RWPE2 (cell line): ENCODE measurements around the gene PLCL2.

ENCODE experiments used
- ATAC-seq: fragments of 200-7000 bp; cut with Tn5 transposase; 3 replicates; pipeline ENCODE4 v1.9.1; 2021; ENCODE audit warnings: low read depth
- DNase-seq: peaks from one replicate; pipeline ENCODE4 v3.0.0-alpha.2; 2020; ENCODE audit warnings: low spot score
- H3K27ac ChIP-seq: fragments of 450-650 bp; 2 replicates; pipeline ENCODE4 v1.5.1; 2017; ENCODE audit warnings: mild to moderate bottlenecking; ENCODE audit not compliant: poor library complexity, severe bottlenecking
- H3K27me3 ChIP-seq: fragments of 250-450 bp; sonication (Bioruptor Pico); 2 replicates; pipeline ENCODE4 v1.5.1; 2021; ENCODE audit warnings: mild to moderate bottlenecking, moderate library complexity; ENCODE audit not compliant: insufficient read depth, poor library complexity, severe bottlenecking
- H3K36me3 ChIP-seq: fragments of 250-450 bp; sonication (Bioruptor Pico); 2 replicates; pipeline ENCODE4 v1.5.1; 2020; ENCODE audit warnings: low read depth, mild to moderate bottlenecking, moderate library complexity
- H3K4me1 ChIP-seq: fragments of 250-450 bp; sonication (Bioruptor Pico); 2 replicates; pipeline ENCODE4 v1.5.1; 2021; ENCODE audit warnings: mild to moderate bottlenecking, moderate library complexity; ENCODE audit not compliant: insufficient read depth, poor library complexity, severe bottlenecking
- H3K4me3 ChIP-seq: fragments of 250-450 bp; sonication (Bioruptor Pico); 2 replicates; pipeline ENCODE4 v1.5.1; 2021; ENCODE audit warnings: mild to moderate bottlenecking, moderate library complexity; ENCODE audit not compliant: severe bottlenecking
- H3K9me3 ChIP-seq: fragments of 250-450 bp; sonication (Bioruptor Pico); 2 replicates; pipeline ENCODE4 v1.5.1; 2021; ENCODE audit warnings: mild to moderate bottlenecking, moderate library complexity; ENCODE audit not compliant: severe bottlenecking
- CTCF ChIP-seq: fragments of 450-650 bp; IDR thresholded peaks from one replicate; pipeline ENCODE4 v1.5.1; 2017; ENCODE audit warnings: mild to moderate bottlenecking, moderate library complexity; ENCODE audit not compliant: poor library complexity, severe bottlenecking

The PLCL2 gene

GRCh38 chr3:16917980-16918682, 33.4 kb downstream of the PLCL2 start:
- ATAC-seq, result no peak
- TF ChIP-seq CTCF, result no peak
- DNase-seq, result no peak
- H3K9me3 ChIP-seq, result no peaks in the 10 kb centered on the region
- H3K36me3 ChIP-seq, result no peaks in the 10 kb centered on the region
- H3K27ac ChIP-seq, result no peak overlapping the region
- H3K4me1 ChIP-seq, result no peaks in the 10 kb centered on the region
- no peak overlapping the region for H3K4me3 ChIP-seq
- H3K27me3 ChIP-seq, result peaks cover 8% of the 10 kb centered on the region

- ATAC-seq (no peak), DNase-seq (no peak)
- H3K9me3 ChIP-seq, result no peaks in the 10 kb centered on the region
- H3K4me3 ChIP-seq, result no peak overlapping the region
- no peaks in the 10 kb centered on the region for H3K4me1 ChIP-seq
- TF ChIP-seq CTCF, result no peak
- H3K36me3 ChIP-seq, result no peaks in the 10 kb centered on the region
- H3K27me3 ChIP-seq, result peaks cover 8% of the 10 kb centered on the region
- no peak overlapping the region for H3K27ac ChIP-seq
These were observed 33.9 kb downstream of the PLCL2 start for GRCh38 chr3:16918683-16919025.

DNA sequence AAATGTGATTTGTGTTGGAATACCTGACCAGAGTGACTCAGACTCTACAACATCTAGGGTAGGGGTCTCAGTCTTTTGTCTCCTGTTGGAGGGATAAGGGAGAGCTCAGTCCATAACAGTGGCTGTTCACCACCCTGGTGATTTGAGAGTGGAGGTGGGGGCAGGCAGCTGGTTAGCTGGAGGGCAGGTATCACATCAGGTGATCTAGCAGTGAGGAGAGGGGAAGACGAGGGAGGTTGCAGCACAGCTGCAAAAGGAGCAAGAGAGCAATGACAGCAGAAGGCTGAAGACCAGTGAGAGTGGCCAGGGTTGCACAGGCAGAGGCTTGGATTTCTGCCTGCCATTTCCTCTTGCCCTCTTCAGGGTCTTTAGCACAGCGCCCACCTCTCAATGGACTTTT, 38.4 kb downstream of the PLCL2 start:
- DNase-seq (no peak), ATAC-seq (no peak)
- no peak for TF ChIP-seq CTCF
- H3K27ac ChIP-seq, result no peak overlapping the region
- no peaks in the 10 kb centered on the region for H3K9me3 ChIP-seq
- no peaks in the 10 kb centered on the region for H3K36me3 ChIP-seq
- H3K4me1 ChIP-seq, result no peaks in the 10 kb centered on the region
- no peak overlapping the region for H3K4me3 ChIP-seq
- H3K27me3 ChIP-seq, result no peaks in the 10 kb centered on the region

- TF ChIP-seq CTCF, result peak; percentile 9
- ATAC-seq (no peak), DNase-seq (no peak)
- Histone ChIP-seq H3K27me3 (peaks cover 6% of the 10 kb centered on the region), H3K27ac (no peak overlapping the region), H3K9me3 (no peaks in the 10 kb centered on the region), H3K4me1 (no peaks in the 10 kb centered on the region), H3K4me3 (no peak overlapping the region), H3K36me3 (no peaks in the 10 kb centered on the region)
These were observed 42.7 kb downstream of the PLCL2 start for GRCh38 chr3:16927485-16927884.

GRCh38 chr3:16928386-16929132, 43.8 kb downstream of the PLCL2 start:
- Histone ChIP-seq H3K36me3 (no peaks in the 10 kb centered on the region), H3K9me3 (no peaks in the 10 kb centered on the region), H3K27me3 (peaks cover 6% of the 10 kb centered on the region), H3K4me3 (no peak overlapping the region), H3K27ac (no peak overlapping the region), H3K4me1 (no peaks in the 10 kb centered on the region)
- TF ChIP-seq CTCF, result no peak
- no peak for DNase-seq
- no peak for ATAC-seq
